HG02840 (cell line): ENCODE data around the gene KCNK7.

Experiments
- ATAC-seq: cut with Tn5 transposase; IDR thresholded peaks from one replicate; pipeline ENCODE4 v1.9.1; 2021; ENCODE audit warnings: mild to moderate bottlenecking, moderate library complexity, moderate number of reproducible peaks; ENCODE audit not compliant: unreplicated experiment, low FRiP score

The KCNK7 gene

DNA sequence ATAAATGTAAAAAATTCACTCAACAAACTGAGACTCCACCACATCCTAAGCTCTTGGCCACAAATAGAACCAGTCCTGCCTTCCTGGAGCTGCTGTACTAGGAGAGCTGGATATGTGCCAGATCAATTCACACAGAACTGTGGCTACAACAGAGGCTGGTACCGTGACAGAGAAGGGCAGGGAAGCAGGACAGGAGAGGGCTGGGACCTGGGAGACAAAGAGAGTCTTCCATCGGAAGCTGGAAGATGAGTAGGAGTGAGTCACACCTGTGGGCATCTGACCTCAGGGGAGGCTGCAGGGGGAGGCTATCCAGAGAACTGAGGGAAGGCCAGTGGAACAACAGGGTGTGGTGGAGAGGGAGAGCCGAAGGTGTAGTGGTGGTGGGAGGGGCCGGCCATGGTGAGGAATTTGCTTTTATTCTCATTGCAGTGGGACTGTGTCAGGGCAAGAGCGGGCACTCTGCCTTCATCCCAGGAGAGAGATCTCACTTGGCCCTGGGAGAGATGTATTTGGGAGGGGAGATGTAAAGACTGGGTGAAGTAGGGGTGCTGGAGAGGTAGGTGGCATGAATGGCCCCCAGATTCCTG lies 35.6 kb downstream of the KCNK7 start:
- ATAC-seq = no peak

DNA sequence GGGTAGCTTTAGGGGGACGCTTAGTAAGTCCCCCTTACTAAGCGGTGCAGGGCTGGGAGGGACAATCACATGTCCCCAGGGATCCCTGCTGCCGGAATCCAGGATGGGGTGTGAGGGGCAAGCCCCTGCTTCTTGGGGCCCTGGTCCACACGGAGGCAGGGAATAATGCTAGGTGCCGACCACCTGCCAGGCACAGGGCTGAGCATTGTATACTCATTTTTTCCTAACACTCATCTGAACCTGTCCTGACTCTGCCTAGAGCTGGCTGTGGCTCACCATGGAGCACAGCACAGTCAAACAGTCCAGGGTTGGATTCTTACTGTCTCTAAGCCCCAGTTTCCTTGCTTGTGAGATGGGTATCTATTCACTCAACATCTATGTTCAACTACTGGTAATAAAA lies 36.1 kb downstream of the KCNK7 start:
- no peak for ATAC-seq

DNA sequence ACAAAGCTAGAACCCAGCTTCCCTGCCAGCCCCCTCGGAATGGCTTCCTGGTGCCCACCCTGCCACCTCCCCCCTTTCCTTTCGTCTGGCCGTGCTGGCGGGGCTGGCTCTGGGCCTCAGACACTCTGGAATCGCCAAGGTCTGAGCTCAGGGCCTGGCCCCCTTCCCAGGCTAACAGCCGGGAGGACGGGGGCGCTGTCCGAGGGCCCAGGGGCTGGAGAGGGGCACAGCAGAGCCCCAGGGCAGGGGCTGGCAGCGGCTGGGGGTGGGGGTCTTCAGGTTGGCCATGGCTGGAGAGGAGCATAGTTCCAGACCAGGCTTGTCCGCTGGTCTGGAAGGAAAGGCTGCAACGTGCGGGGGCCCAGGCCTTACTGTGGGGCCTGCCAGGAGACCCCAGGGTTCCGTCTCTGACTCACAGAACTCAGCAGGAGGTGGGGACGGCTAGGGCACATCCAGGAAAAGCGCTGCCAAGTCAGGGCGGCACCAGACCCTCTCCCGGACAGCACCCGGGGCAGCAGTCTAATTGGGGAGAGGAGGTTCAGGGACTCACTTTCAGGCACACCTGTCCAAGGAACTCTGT lies 36.6 kb downstream of the KCNK7 start:
- no peak for ATAC-seq

DNA sequence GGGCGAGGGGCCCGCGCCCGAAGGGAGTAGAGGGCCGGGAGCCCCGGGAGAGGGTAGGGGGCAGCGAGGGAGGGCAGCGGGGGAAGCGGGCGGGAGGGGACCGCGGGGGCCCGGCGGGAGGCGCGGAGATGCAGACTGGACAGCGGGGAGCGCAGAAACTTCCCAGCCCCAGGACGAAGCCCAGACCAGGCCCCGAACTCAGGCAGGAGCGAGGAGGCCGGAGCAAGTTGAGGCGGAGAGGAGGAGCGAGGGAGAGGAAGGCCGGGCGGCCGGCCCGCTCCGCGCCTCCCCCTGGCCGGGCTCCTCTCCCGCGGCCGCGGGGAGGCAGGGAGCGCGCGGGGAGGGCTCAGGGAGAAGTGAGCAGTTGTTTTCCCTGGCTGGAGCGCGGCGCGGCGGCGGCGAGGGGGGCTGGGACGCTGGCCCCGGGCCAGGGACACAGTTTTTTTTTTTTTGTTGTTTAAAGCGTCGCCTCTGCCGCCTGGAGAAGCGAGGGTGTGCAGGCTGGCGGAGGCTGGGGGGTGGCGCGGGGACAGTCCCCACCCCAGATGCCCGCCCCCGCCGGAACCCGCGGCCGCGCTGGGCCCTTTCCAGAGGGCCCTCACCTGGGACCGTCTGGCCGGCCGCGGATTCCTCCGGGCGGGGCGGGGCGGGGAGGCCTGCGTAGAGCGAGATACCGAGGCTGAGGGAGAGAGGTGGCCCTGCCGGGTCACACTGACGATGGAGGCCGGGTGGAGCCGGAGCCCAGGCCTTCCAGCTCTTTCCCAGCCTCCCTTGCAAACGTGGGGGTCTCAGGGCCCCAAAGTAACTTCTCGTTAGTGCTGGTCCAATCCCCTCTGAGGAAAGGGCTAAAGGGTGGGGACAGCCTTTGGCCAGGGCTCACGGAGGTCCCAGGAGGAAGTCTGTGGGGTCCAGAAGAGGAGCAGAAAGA lies 37.3 kb downstream of the KCNK7 start, which contains the start of gene LTBP3:
Gene LTBP3, minus strand, starts transcription at position 358 of the 928 bp plus-strand sequence. CDS start 400 bp downstream, outside the sequence.
- no peak for ATAC-seq

DNA sequence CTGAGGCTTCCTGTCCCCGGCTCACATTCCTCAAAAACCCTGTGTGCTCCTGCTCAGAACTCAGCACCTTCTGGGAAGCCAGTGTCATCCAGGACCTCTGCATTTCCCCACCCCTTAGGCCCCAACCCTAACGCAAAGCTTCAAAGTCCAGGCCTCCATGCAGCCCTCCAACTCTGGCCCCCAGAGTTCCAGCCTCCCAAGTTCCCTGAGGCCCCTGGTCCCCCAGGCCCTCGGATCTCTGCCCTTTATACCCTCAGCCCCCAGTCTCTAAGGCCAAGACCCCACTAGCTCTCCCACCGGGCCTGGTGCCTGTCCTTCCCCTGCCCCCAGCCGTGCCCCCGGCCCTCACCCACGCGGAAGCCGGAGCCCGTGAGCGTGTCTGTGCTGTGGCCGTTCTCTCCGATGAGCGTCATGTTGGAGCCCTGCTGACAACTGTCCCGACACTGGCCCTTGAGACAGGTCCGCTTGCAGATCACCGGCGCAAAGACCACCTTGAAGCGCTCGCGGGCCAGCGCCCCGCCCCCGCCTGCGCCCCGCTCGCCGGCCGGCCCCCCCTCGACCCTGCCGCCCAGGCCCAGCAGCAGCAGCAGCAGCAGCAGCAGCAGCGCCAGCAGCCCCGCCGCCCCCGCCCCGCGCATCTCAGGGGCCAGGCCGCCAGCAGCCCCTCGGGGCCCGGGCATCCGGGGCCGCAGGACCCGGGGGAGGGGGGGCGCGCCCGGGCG lies 38.2 kb downstream of the KCNK7 start:
- no peak for ATAC-seq

DNA sequence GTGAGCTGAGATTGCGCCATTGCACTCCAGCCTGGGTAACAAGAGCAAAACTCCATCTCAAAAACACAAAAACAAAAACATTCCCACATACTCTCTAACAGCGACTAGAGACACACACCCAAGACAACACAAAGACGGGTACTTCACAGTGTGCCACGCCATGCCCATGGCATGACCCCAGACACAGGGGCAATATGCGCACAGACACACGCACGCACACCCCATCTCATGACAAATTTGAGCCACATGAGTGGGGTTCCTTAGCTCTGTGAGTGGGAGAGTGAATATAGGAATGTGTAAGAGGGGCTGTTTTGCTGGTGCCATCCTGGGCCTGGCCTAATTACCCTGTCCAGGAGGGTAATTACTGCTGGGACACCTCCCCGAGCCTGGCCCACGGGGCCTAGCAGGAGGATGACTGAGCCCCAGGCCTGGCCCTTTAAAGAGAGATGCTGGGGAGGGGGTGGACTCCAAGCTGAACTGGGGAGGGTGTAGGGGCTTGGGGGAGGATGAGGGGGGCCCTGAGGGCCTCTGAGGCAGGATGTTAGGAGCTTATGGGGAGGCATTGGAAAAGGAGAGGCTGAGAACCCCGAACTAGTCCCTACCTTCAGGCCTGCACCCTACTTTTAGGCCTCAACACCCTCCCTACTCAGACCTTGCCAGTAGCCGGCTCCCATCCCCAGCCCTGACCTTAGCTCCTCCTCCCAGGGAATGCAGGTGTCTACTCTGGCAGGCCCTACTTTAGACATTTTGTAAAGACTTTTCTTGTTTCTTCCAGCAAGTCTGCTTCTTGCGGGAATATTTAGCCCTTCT lies 38.9 kb downstream of the KCNK7 start:
- ATAC-seq = no peak

DNA sequence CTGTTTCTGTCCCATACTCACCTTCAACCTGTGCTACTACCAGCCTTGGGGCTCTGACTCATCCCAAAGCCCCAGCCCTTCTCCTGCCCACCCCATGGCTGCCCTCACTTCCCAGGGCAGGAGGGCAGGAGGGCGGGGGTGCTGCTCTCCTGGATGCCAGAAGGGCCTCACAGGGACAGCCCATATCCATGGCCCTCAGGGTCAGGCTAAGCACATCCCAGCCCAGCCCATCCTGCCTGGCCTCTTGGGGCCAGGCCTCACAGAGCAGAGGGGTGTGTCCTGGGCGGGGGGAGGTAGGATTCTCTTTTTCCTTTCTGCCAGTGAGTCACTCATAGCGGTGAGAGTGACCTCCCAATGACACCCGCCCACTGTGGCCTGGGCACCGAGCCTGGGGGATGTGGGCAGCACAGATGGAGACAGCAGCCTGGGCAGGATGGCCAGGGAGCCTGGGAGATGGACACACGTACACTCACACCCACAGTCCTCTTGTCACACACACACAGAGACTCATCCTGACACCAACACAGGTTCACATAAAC lies 39.8 kb downstream of the KCNK7 start:
- ATAC-seq = no peak

DNA sequence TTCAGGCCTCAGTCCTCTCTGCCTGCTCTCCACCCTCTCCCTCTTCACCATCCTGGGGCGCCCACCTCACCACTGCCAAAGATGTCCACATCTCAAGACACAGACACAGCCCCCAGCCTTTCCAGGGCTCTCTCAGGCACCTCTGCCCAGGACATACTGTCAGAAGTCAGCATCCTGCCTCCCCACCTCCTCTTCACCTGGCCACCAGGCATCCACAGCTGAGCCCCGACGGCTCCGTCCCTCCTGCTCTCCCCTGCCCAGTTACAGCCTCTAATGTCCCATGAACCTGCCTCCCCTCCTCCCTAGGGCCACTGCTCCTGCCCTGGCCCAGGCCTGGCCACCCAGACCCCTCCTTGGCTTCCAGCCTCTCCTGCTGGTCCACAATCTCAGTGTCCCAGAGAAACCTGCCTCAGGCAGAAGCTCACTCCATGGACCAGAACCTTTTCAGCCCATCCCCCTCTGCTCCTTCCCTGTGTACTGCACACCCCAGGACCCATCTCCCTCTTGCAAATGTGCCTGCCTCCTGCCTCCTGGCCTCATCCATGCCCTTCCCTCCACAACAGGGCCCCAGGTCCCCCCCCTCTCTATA lies 40.7 kb downstream of the KCNK7 start:
- ATAC-seq = no peak

DNA sequence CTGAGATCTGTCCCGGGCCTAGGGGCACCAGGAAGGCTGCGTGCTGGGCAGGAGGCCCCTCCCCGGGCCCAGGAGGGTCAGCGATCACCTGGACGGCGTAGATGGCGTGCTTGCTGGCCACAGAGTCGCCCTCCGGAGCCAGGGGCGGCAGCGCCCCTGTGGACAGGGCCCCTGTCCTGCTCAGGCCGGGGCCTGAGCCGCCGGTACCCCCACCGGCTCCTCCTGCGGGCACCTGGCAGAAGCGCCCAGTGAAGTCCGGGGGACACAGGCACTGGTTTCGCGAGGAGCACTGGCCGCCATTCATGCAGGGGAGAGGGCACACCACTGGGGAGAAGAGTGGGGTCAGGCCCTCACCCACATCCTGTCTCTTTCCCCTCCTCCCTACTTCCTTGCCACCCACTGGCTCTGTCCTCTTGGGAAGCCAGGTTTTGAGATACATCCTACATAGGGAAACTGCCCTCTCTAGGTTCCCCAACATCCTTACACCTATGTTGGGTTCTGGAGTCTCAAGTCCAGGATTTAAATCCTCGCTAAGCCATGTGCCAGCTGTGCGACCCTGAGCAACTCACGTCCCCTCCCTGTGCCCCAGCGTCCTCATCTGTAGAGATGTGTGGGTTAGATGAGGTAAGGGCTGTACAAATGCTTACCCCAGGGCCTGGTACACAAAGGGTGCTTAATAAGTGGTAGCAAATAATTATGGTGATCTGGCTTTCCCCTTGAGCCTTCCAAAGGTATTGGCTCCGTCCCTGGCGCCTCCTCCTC lies 41.4 kb downstream of the KCNK7 start:
- no peak for ATAC-seq

DNA sequence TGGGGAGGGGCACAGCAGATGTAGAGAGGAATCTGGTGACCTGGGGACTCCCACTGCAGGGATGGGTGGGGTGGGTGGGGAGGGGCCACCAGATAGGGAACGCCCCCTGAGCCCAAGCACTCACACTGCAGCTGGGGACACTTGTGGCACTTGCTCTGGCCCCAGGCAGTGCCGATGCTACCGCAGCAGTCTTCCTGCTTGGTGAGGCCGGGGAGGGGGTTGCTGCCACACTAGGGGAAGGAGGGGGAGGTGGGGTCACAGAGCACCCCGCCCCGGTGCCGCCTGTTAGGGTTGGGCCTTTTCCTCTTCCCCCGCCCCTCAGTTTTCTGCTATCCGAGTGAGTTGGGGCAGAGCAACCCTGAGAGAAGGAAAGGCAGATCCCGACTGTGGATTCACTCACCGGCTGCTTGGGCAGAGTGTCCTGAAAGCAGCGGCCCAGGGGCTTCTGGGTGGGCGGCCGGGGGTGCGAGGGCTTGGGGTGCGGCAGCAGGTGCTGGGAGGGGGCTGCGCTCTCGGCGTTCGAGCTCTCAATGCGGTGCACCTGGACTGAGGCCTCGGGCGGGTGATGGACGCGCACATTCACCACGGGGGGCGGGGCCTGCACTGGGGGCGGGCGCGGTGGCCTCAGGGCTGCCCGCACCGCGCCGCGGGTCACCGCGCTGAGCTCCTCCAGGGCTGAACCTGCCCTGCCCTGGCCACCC lies 42.1 kb downstream of the KCNK7 start:
- no peak for ATAC-seq

DNA sequence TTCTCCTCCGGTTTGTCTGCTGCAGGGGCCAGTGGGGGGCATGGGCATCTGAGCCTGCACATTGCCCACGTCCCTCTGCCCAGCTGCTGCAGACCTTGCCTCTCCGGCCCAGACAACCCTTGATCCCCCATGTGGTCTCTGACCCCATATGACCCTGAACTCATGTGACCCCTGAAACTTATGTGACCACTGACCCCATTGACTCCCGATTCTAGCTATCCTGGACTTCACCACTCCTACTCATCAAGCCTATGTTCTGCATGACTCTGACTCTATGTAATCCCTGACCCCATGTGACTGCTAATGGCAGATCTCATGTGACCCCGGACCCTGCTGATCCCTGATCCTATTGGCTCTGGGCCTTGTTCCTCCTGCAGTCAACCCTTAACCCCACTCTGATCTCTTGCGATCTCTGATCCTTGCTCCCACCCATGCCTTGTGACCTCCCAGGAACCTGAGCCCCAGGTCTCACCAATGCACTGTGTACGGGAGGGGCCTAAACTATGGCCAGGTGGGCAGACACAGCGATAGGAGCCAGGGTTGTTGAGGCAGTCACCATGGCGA lies 43.1 kb downstream of the KCNK7 start:
- no peak for ATAC-seq

DNA sequence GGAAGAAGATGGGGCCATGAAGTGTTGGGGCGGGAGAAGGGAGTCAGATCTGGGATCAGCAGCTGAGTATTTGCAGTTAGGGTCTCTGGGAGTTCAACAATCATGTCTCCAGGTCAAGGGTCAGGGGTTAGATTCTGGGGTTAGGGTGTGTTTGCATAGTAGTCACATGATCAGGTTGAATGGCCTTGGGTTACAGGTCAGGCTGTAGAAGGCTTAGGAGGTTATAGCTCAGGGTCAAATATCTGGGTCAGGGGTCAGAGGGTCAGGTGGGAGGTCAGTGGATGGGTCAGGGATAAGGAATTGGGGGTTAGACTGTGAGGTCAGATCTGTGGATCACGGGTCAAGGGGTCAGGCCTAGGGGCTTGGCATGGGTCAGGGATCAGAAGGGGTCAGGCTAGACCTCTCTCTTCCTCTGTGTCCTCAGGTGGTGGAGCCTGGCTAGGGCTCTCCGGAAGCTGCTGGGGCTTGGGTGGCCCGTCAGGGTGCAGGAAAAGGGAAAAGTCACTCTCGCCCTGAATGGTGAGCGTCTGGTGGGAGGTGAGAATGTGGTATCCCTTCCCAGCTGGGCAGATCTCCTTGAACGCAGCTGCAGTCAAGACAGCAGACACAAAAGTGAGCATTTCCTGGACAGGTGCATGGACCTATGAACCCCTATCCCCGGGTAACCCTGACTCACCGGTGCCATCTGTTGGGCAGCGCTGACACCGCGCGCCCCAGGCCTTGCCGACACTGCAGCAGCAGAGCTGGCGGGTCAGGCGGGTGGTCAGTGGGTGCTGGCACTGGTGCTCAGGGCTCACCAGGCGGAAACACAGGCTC lies 43.8 kb downstream of the KCNK7 start:
- ATAC-seq = no peak

DNA sequence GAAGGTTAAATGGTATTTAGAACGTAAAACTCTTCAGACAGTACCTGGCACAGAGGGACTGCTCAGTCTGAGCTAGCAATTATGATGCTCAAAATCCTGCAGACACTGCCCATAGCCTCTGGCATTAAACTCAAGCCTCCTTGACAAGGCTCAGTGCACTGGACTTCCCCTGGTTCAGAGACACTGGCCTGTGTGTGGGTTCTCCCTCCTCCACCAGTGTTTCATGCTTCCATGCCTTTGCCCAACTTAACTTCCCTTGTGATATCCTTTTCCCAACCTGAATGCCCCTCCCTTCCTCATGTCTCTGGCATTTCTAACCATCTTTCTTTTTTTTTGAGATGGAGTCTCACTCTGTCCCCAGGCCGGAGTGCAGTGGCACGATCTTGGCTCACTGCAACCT lies 46.5 kb downstream of the KCNK7 start:
- ATAC-seq = no peak

DNA sequence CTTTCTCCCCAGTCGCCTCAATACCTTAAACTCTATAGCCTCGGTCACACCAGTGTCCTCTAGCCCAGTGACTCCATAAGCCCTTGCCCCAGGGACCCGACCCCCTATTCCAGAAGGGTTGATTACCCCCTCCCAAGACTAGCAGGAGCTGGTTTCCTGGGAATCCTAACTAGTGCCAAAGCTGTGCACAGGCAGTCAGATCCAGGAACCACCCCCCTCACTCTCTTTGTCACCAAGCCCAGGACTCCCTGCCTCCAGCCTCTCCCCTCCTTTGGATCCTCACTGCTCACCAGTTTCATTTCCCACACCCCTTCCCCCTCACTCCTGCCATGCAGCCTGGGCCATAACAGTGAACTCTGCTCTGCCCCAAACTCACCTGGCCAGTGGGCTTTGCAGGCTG lies 47.2 kb downstream of the KCNK7 start:
- no peak for ATAC-seq

DNA sequence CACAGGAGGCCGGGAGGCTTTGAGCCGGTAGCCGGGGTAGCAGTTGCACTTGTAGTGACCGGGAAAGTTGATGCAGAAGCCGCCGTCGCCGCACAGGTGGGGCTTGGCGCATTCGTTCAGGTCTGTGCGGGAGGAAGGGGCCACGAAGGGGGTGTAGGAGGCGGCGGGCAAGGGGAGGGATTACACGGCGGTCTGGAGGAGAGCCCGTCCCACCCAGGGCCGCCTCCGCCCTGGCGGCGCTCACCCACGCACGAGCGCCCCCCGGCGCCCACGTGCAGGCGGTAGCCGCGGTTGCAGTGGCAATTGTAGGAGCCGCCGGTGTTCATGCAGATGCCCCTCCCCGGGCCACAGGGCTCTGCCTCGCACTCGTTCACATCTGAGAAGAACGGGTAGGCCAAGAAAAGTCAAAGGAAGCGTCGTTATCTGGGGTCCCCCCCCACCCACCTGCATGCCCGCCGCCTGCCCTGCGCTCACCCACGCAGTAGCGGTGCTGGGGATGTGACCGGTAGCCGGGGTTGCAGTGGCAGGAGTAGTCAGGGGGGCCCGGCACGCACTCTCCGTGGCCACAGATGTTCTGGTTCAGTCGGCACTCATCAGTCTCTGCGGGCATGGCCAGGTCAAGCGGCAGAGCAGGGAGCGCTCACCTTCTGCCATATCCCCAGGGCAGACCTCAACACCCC lies 48.0 kb downstream of the KCNK7 start:
- no peak for ATAC-seq

DNA sequence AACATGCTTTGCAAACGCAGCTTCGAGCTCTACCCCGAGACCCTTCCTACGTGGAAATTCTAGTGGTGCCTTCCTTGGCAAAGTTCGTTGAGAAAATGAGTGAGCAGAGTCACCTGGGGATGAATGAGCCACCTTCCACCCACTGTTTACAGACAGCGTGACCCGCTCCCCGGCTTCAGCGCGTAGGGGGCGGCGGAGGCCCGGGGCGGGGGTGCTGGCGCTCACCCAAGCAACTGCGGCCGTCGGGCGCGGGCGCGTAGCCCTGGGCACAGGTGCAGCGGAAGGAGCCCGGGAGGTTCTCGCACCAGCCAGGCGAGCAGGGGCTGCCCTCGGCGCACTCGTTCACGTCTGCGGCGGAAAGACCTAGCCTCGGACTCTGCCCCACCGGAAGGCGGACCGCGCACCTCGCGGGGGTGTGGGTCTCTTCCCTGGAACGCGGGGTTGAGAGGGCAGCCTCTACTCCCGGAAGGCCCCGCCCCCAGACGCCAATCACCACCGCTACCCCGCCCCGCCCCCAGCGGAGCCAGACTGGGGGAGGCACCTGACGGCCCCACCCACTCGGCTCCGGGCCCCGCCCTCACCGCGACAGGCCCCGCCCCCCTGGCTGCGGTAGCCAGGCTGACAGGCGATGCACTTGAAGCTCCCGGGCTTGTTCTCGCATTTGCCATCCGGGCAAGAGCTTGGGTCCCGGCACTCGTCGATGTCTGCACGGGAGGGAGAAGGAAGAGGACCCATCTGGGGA lies 49.2 kb downstream of the KCNK7 start:
- ATAC-seq = peak; percentile 67
